Hepatocyte (in vitro differentiated cells): ENCODE data around the gene PDIA2.

Experiments
- CTCF ChIP-seq: fragments of 200-600 bp; sonication (generic); IDR thresholded peaks from 2 replicates; pipeline ENCODE4 v1.5.1; 2016; ENCODE audit warnings: antibody characterized with exemption, mild to moderate bottlenecking; ENCODE audit not compliant: poor library complexity
- EZH2 ChIP-seq: fragments of 200-600 bp; sonication (generic); IDR thresholded peaks from 2 replicates; pipeline ENCODE4 v1.6.1; 2016; ENCODE audit warnings: antibody characterized with exemption, mild to moderate bottlenecking, borderline replicate concordance
- EZH2phosphoT487 ChIP-seq: fragments of 200-600 bp; sonication (generic); IDR thresholded peaks from one replicate; pipeline ENCODE4 v1.6.1; 2018; ENCODE audit warnings: antibody characterized with exemption, mild to moderate bottlenecking, low read depth, moderate library complexity; ENCODE audit not compliant: unreplicated experiment, severe bottlenecking

GRCh38 chr16:291539-291938, 8.6 kb downstream of the PDIA2 start:
- TF ChIP-seq CTCF (no peak), EZH2 (no peak), EZH2phosphoT487 (no peak)
